Immature natural killer cell (primary cell): ENCODE data around the gene USP54. TPM values are rescaled to one million over a fixed set of nuclear protein-coding genes. Genes with fewer than 3 reads are reported as not detected.
"Not testable (repeated sequence)": the region's sequence is repeated elsewhere in the genome, so short reads cannot be mapped to it uniquely, and the experiment has no call there.

ENCODE experiments used
- DNase-seq, 3 donors: peaks; one replicate each; pipeline ENCODE4 v3.0.0; 2022; ENCODE audit warnings: mixed read lengths in 1 of 3
- H3K27ac Mint-ChIP-seq, 6 donors: one replicate each; pipeline ENCODE4 v1.8.0; 2020; ENCODE audit warnings: mixed read lengths in 6 of 6, mild to moderate bottlenecking in 5 of 6, inconsistent platforms in 4 of 6, moderate library complexity in 3 of 6
- H3K27me3 Mint-ChIP-seq, 3 donors: one replicate each; pipeline ENCODE4 v1.8.0; 2020 to 2021; ENCODE audit warnings: low read depth in 3 of 3, mild to moderate bottlenecking in 3 of 3, mixed read lengths in 3 of 3, moderate library complexity in 3 of 3, inconsistent platforms in 1 of 3
- H3K36me3 Mint-ChIP-seq, 3 donors: one replicate each; pipeline ENCODE4 v1.8.0; 2020; ENCODE audit warnings: mixed read lengths in 3 of 3, inconsistent platforms in 2 of 3, mild to moderate bottlenecking in 2 of 3
- H3K4me1 Mint-ChIP-seq, 2 donors: one replicate each; pipeline ENCODE4 v1.8.0; 2020; ENCODE audit warnings: inconsistent platforms in 2 of 2, mild to moderate bottlenecking in 2 of 2, mixed read lengths in 2 of 2, moderate library complexity in 1 of 2
- H3K4me3 Mint-ChIP-seq, 5 donors: one replicate each; pipeline ENCODE4 v1.8.0; 2020; ENCODE audit warnings: mild to moderate bottlenecking in 5 of 5, mixed read lengths in 5 of 5, inconsistent platforms in 3 of 5, moderate library complexity in 3 of 5
- H3K9me3 Mint-ChIP-seq, 6 donors: one replicate each; pipeline ENCODE4 v1.8.0; 2020; ENCODE audit warnings: mild to moderate bottlenecking in 6 of 6, mixed read lengths in 6 of 6, inconsistent platforms in 4 of 6, moderate library complexity in 3 of 6
- polyA plus RNA-seq, 3 donors: library from polyadenylated mRNA; unstranded; fragments of 300-500 nt; fragmentation: Illumina TruSeq; gene quantifications; one replicate each; pipeline ENCODE4 v1.2.3, GENCODE V29; 2021

Gene USP54
- polyA plus RNA-seq, 3 donors from 2014 or later: 0.48 to 1.6 TPM; not detected in 1

DNA sequence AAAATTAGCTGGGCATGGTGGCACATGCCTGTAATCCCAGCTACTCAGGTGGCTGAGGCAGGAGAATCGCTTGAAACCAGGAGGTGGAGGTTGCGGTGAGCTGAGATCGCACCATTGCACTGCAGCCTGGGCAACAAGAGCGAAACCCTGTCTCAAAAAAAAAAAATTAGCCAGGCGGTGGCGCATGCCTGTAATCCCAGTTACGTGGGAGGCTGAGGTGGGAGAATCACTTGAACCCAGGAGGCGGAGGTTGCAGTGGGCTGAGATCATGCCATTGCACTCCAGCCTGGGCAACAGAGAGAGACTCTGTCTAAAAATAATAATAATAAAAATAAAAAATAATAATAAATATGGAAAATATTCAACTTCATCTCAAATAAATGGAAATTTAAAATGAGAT lies 26.0 kb upstream of the USP54 start:
- H3K4me3 Mint-ChIP-seq, H3K4me1 Mint-ChIP-seq, DNase-seq, H3K9me3 Mint-ChIP-seq, H3K27me3 Mint-ChIP-seq, H3K27ac Mint-ChIP-seq, H3K36me3 Mint-ChIP-seq: not testable (repeated sequence)

DNA sequence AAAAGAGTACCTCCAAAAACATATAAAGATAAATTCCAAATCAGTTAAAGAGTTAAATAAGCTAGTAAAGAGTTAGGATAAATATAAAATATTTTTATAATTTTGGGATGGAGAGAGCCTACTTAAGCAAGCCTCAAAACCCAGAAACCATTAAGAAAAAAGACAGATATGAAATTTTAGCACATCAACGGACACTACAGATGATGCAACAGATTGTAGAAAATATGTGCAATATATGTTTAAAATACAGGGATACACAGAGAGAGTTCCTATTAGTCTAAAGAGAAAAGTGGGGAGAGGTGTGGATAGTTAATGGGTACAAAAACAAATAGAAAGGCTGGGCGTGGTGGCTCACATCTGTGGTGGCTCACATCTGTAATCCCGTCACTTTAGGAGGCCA lies 23.6 kb upstream of the USP54 start:
- Mint-ChIP-seq H3K27me3 (no peaks in the 10 kb centered on the region), H3K27ac (no peak overlapping the region), H3K9me3 (no peaks in the 10 kb centered on the region), H3K4me3 (no peak overlapping the region), H3K4me1 (no peaks in the 10 kb centered on the region), H3K36me3 (peaks cover 0 to 3% (median 0%) of the 10 kb centered on the region in 3 donors)
- DNase-seq: no peak

DNA sequence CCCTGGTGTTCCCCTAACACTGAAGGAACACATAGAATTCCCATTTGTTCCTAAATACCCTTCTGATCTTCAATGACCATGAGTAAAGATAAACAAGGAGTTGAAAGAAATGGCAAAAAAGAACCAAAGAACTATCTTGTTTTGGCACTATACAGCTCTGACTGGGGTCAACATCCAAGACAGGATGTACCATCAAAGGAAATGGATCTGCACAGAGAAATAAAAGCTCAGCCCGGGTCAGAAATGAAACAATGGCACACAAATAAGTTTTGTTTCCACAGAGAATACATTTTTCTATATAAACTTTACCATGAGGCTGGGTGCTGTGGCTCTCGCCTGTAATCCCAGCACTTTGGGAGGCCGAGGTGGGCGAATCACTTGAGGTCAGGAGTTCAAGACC lies 18.0 kb upstream of the USP54 start:
- Mint-ChIP-seq H3K27me3 (peaks cover 0 to 3% (median 0%) of the 10 kb centered on the region in 3 donors), H3K27ac (no peak overlapping the region), H3K9me3 (no peaks in the 10 kb centered on the region), H3K4me3 (no peak overlapping the region), H3K4me1 (no peaks in the 10 kb centered on the region), H3K36me3 (peaks cover 0 to 4% (median 3%) of the 10 kb centered on the region in 3 donors)
- DNase-seq: no peak

DNA sequence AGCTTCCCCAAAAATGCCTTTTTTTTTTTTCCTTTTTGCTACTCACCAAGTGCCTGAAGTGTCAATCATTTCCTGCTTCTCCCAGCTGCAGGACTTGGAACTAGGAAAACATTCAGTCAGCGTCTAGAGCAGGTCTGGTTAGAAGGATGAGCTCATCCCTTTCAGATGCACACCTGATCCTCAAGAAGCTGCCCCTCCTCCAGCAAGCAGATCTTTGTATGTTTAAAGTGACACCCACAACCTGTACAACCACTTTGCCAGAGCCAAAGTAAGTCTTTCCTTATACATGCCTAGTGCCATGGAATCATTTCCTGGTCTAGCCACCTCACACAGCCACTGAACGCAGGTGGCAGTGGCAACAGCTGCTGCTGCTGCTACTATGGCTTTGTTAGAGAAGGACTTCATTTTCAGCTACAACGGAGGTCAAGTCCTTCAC lies 10.4 kb upstream of the USP54 start:
- DNase-seq: no peak
- Mint-ChIP-seq H3K27ac (peak overlapping the region in 1 of 6 donors; percentile 8), H3K27me3 (peaks cover 0 to 3% (median 0%) of the 10 kb centered on the region in 3 donors), H3K9me3 (no peaks in the 10 kb centered on the region), H3K36me3 (peaks cover 0 to 4% (median 3%) of the 10 kb centered on the region in 3 donors), H3K4me3 (no peak overlapping the region), H3K4me1 (no peaks in the 10 kb centered on the region)

DNA sequence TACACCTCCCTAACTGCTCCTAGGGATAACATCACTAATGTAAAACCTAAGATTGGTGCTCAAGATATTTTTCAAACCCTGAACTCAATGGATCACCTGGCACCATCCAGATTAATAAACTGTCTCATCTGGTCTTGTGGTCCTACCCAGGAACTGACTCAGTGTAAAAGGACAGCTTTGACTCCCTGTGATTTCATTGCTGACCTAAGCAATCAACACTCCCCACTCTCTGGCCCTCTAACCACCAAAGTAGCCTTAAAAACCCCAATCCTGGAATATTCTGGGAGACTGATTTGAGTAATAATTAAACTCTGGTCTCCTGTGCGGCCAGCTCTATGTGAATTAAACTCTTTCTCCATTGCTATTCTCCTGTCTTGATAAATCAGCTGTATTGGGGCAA lies 6.2 kb upstream of the USP54 start:
- no peaks in the 10 kb centered on the region for H3K9me3 Mint-ChIP-seq
- H3K27ac Mint-ChIP-seq: no peak overlapping the region
- peaks cover 2 to 6% of the 10 kb centered on the region in 2 donors for H3K4me1 Mint-ChIP-seq
- peaks cover 0 to 2% (median 0%) of the 10 kb centered on the region in 3 donors for H3K27me3 Mint-ChIP-seq
- no peak overlapping the region for H3K4me3 Mint-ChIP-seq
- no peak for DNase-seq
- no peaks in the 10 kb centered on the region for H3K36me3 Mint-ChIP-seq

DNA sequence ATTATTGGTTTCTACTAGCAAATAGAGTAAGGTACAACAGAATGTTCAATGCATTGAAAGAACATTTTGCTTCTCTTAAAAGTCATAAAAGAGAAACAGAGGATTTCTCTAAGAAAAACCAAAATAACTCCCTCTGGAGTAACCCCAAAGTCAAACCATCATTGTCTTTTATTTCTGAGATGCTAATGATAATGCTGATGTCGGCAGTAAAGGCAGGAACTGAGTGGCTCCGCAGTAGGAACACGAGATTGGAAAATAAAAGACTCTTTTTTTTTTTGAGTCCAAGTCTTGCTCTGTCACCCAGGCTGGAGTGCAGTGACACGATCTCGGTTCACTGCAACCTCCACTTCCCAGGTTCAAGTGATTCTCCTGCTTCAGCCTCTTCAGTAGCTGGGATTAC lies 2.7 kb upstream of the USP54 start:
- DNase-seq: no peak
- Mint-ChIP-seq H3K36me3 (no peaks in the 10 kb centered on the region), H3K9me3 (no peaks in the 10 kb centered on the region), H3K27me3 (peaks cover 0 to 2% (median 0%) of the 10 kb centered on the region in 3 donors), H3K4me3 (no peak overlapping the region), H3K27ac (no peak overlapping the region), H3K4me1 (peaks cover 21 to 29% of the 10 kb centered on the region in 2 donors)

DNA sequence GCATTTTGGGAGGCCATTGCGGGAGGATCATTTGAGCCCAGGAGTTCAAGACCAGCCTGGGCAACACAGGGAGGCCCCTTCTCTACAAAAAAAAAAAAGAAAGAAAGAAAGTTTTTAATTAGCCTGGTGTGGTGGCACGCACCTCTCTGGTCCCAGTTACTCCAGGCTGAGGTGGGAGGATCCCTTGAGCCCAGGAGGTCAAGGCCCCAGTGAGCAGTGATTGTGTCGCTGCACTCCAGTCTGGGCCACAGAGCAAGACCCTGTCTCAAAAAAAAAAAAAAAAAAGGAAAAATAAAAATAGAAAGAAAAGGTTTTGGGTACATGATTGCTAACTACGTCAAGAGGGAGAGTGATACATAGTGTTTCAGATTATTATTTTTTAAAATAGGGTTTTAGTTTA lies 2.0 kb upstream of the USP54 start:
- Mint-ChIP-seq H3K27ac (no peak overlapping the region), H3K27me3 (peaks cover 0 to 2% (median 0%) of the 10 kb centered on the region in 3 donors), H3K9me3 (no peaks in the 10 kb centered on the region), H3K4me1 (peaks cover 21 to 29% of the 10 kb centered on the region in 2 donors), H3K36me3 (no peaks in the 10 kb centered on the region), H3K4me3 (no peak overlapping the region)
- DNase-seq: no peak

DNA sequence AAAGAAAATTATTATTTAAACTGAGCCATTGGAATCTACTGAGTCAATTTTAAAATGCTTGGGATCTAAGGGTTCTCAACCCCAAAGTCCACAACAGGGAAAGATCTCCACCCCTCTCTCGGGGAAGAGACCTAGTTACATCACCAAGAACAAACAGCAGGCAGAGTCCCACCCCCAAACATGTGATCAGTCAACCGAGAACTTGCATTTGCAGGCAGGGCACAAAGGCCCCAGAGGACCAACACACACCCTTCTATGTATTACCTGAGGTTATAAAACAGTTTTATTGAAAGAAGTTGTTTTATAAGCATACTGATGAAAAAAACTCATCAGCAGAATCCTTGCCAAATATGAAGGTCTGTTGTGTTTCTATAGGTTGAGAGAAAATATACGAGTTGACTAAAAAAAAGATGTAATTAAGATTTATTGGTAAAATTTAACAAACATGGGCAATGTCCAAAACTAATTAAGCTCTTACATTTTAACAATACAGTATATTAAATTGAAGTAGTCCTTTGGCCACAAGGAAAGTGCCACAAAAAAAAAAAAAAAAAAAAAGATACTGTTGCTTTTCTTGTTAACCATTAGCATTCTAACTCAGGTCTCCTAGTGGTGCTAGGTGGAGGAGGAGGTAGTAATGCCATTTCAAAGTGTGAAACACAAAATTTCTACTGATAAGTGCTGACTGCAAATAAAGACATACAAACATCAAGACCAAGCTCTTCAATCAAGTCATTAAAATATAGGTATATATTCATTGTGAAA lies 975 bp upstream of the USP54 start:
- Mint-ChIP-seq H3K4me1 (peaks cover 21 to 29% of the 10 kb centered on the region in 2 donors), H3K9me3 (no peaks in the 10 kb centered on the region), H3K36me3 (no peaks in the 10 kb centered on the region), H3K27me3 (peaks cover 0 to 2% (median 0%) of the 10 kb centered on the region in 3 donors), H3K4me3 (peak overlapping the region; percentile 41 to 59 (median 45)), H3K27ac (peak overlapping the region; percentile 31 to 79 (median 68))
- DNase-seq: no peak

DNA sequence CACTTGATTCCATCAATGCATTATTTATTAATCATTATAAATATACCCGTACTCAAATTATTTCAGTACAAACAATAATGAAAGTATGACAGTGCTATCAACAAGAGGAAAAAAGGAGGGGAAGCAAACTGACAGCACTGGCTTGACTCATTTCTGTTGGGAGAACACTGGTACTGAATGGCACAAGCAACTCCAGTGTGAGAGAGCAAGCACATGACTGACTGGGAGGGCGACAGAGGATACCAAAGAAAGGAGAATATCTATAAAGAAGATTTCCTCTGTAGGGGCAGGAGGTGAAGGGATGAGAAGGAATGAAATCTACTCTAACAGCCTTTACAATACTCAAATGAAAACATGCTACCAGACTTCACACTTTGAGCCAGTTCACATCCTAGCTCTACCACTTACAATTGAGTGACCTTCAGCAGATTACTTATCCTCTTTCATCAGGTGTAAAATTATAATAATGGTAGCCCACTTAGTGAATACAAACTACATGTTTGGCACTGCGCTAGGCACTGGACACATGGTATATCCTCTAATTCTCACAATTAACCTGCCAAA lies 1.5 kb downstream of the USP54 start:
- Mint-ChIP-seq H3K4me3 (no peak overlapping the region), H3K27me3 (peaks cover 0 to 2% (median 0%) of the 10 kb centered on the region in 3 donors), H3K36me3 (peaks cover 0 to 5% (median 0%) of the 10 kb centered on the region in 3 donors), H3K4me1 (peaks cover 21 to 29% of the 10 kb centered on the region in 2 donors), H3K27ac (peak overlapping the region in 1 of 6 donors; percentile 15), H3K9me3 (no peaks in the 10 kb centered on the region)
- DNase-seq: no peak

DNA sequence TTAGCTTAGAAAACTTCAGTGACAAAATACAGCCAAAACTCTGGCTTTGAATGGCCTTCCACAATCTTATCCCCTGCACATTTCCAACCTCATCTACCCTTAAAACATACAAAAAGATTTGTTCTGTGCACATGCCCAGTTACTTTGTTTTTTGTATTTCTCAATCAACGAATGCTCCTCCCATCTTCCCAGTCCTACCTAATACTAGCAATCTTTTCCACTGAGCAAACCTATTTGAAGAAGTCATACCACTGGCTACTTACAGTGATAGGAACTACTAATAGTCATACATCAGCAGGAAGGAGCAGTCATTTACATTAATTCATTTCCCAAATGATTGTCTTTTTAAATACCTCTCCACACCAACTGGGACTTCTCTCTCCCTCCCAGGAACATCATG lies 2.5 kb downstream of the USP54 start:
- Mint-ChIP-seq H3K4me3 (no peak overlapping the region), H3K27me3 (no peaks in the 10 kb centered on the region), H3K27ac (no peak overlapping the region), H3K36me3 (peaks cover 0 to 5% (median 0%) of the 10 kb centered on the region in 3 donors), H3K9me3 (no peaks in the 10 kb centered on the region), H3K4me1 (peaks cover 21 to 29% of the 10 kb centered on the region in 2 donors)
- DNase-seq: no peak

DNA sequence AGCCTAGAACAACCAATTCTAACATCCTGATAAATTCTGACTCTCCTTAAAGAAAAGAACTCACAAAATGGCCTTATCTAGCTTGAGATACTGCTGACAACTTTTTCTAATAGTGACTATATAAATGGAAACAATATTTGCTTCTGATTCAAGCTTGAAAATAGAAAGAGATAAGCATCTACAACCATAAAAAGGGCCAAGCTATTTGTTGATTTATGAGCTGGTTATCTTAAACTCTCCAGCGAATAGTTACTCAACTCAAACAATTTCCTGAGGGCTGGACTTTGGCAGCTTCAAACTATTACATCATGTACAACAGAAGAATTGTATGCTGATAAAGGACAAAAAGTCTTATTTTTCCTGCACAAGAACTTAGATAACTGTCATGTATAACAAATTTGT lies 4.6 kb downstream of the USP54 start:
- no peak for DNase-seq

DNA sequence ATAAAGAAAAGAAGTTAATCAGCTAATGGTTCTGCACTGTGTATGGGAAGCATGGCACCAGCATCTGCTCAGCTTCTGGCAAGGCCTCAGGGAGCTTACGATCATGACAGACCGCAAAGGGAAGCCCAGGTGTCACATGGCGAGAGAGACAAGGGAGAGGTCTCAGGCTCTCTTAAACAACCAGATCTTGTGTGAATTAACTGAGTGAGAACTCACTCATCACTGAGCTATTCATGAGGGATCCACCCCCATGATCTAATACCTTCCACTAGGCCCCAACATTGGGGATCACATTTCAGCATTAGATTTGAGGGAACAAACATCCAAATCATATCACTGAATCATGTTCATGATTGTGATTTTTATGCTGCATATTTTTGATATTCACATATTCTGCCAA lies 5.8 kb downstream of the USP54 start:
- peaks cover 3 to 4% of the 10 kb centered on the region in 2 donors for H3K4me1 Mint-ChIP-seq
- DNase-seq: no peak
- H3K9me3 Mint-ChIP-seq: no peaks in the 10 kb centered on the region
- no peak overlapping the region for H3K4me3 Mint-ChIP-seq
- no peaks in the 10 kb centered on the region for H3K27me3 Mint-ChIP-seq
- no peak overlapping the region for H3K27ac Mint-ChIP-seq
- H3K36me3 Mint-ChIP-seq: peaks cover 0 to 12% (median 0%) of the 10 kb centered on the region in 3 donors

More for the DNA sequence above, 4.6 kb downstream of the USP54 start:
- Mint-ChIP-seq H3K27me3 (no peaks in the 10 kb centered on the region), H3K27ac (no peak overlapping the region), H3K36me3 (peaks cover 0 to 12% (median 0%) of the 10 kb centered on the region in 3 donors), H3K4me3 (no peak overlapping the region), H3K9me3 (no peaks in the 10 kb centered on the region), H3K4me1 (peaks cover 11 to 15% of the 10 kb centered on the region in 2 donors)

DNA sequence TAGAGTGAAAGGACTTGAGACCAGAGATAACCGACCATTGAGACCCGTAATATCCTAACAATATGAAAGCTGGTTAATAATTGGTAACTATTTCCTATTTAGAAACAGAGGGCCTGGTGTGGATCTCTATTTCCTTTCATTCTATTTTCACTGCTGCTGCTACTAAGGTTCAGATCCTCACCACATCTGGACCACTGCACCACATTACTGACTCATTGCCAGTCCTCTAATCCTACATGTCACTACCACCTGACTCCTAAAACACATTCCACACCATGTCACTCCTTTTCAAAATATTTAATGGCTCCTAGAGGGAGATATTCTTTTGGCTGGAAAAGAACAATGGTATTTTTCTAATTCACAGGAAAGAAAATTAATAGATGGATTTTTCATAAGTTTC lies 6.4 kb downstream of the USP54 start:
- Mint-ChIP-seq H3K4me3 (no peak overlapping the region), H3K27ac (peak overlapping the region in 1 of 6 donors; percentile 12), H3K4me1 (no peaks in the 10 kb centered on the region), H3K9me3 (no peaks in the 10 kb centered on the region), H3K36me3 (peaks cover 0 to 12% (median 0%) of the 10 kb centered on the region in 3 donors), H3K27me3 (no peaks in the 10 kb centered on the region)
- DNase-seq: no peak

DNA sequence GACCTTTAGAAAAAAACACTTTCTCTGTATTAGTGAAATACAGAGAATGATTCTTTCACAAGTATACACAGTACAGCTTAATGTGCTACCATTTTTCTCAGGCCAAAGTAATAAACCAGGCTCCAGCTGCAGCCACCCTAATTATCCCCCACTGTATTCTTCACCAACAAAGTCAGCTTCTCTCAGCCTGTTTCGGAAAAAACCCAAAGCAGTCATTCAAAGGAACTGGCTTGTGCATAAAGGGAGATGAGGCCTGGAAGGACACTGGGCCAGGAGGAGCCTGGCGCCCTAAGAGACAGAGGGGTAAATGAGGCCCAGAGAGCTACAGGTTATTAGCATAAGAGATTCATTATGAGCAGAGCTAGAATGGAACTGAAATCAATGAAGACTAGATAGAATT lies 9.2 kb downstream of the USP54 start:
- H3K4me1 Mint-ChIP-seq: no peaks in the 10 kb centered on the region
- no peak overlapping the region for H3K27ac Mint-ChIP-seq
- H3K27me3 Mint-ChIP-seq: peaks cover 0 to 2% (median 0%) of the 10 kb centered on the region in 3 donors
- no peak overlapping the region for H3K4me3 Mint-ChIP-seq
- no peaks in the 10 kb centered on the region for H3K9me3 Mint-ChIP-seq
- H3K36me3 Mint-ChIP-seq: peaks cover 0 to 12% (median 0%) of the 10 kb centered on the region in 3 donors
- DNase-seq: no peak
